GM23338 (cell line): ENCODE measurements around the gene MKLN1.

Source experiments
- EZH2 ChIP-seq: fragments of 200-600 bp; sonication (generic); IDR thresholded peaks from one replicate; pipeline ENCODE4 v1.8.0; 2017; ENCODE audit warnings: antibody characterized with exemption, mild to moderate bottlenecking, low read depth; ENCODE audit not compliant: unreplicated experiment
- POLR2AphosphoS5 ChIP-seq: IDR thresholded peaks from 2 replicates; pipeline ENCODE4 v1.6.1; 2016; ENCODE audit warnings: antibody characterized with exemption, low read depth
- TF ChIP-seq, protein P1 (sequence below): IDR thresholded peaks from one replicate; pipeline ENCODE4 v1.6.1; 2018; ENCODE audit warnings: antibody characterized with exemption; ENCODE audit not compliant: unreplicated experiment
- TF ChIP-seq, protein P2 (sequence below), 2 experiments: fragments of 200-600 bp in 1 of 2; sonication (generic) in 1 of 2; conservative IDR thresholded peaks; 2 replicates each; pipeline versions ENCODE4 v1.5.1 to v1.6.1; 2016 to 2017; ENCODE audit warnings: antibody characterized with exemption in 2 of 2, low read depth in 2 of 2, mild to moderate bottlenecking in 2 of 2, moderate library complexity in 1 of 2

- TF ChIP-seq, protein P1, sequence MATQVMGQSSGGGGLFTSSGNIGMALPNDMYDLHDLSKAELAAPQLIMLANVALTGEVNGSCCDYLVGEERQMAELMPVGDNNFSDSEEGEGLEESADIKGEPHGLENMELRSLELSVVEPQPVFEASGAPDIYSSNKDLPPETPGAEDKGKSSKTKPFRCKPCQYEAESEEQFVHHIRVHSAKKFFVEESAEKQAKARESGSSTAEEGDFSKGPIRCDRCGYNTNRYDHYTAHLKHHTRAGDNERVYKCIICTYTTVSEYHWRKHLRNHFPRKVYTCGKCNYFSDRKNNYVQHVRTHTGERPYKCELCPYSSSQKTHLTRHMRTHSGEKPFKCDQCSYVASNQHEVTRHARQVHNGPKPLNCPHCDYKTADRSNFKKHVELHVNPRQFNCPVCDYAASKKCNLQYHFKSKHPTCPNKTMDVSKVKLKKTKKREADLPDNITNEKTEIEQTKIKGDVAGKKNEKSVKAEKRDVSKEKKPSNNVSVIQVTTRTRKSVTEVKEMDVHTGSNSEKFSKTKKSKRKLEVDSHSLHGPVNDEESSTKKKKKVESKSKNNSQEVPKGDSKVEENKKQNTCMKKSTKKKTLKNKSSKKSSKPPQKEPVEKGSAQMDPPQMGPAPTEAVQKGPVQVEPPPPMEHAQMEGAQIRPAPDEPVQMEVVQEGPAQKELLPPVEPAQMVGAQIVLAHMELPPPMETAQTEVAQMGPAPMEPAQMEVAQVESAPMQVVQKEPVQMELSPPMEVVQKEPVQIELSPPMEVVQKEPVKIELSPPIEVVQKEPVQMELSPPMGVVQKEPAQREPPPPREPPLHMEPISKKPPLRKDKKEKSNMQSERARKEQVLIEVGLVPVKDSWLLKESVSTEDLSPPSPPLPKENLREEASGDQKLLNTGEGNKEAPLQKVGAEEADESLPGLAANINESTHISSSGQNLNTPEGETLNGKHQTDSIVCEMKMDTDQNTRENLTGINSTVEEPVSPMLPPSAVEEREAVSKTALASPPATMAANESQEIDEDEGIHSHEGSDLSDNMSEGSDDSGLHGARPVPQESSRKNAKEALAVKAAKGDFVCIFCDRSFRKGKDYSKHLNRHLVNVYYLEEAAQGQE: no peak
- TF ChIP-seq POLR2AphosphoS5 (no peak), EZH2 (no peak)
- TF ChIP-seq, protein P2, sequence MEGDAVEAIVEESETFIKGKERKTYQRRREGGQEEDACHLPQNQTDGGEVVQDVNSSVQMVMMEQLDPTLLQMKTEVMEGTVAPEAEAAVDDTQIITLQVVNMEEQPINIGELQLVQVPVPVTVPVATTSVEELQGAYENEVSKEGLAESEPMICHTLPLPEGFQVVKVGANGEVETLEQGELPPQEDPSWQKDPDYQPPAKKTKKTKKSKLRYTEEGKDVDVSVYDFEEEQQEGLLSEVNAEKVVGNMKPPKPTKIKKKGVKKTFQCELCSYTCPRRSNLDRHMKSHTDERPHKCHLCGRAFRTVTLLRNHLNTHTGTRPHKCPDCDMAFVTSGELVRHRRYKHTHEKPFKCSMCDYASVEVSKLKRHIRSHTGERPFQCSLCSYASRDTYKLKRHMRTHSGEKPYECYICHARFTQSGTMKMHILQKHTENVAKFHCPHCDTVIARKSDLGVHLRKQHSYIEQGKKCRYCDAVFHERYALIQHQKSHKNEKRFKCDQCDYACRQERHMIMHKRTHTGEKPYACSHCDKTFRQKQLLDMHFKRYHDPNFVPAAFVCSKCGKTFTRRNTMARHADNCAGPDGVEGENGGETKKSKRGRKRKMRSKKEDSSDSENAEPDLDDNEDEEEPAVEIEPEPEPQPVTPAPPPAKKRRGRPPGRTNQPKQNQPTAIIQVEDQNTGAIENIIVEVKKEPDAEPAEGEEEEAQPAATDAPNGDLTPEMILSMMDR (conservative IDR thresholded peaks at IDR 0.05; ENCODE audit: low read depth in 2 of 2): no peak
Measured at GRCh38 chr7:131530137-131530536, 202.5 kb downstream of the MKLN1 start.
